ENCODE data around the gene SHMT2.

- no peak for TF ChIP-seq CTCF (IDR thresholded peaks at IDR 0.05)
- TF ChIP-seq EP300 (IDR thresholded peaks at IDR 0.05) = no peak
- TF ChIP-seq POLR2A (IDR thresholded peaks at IDR 0.05) = no peak
- TF ChIP-seq POLR2AphosphoS5 (IDR thresholded peaks at IDR 0.05) = no peak
These were observed 26.3 kb upstream of the SHMT2 start for GRCh38 chr12:57203201-57203600.

All from upper lobe of left lung (tissue), 4 donors.